HepG2 (cell line): Measurements from ENCODE around the gene GATM. TPM values are rescaled to one million over a fixed set of nuclear protein-coding genes. Genes with fewer than 3 reads are reported as not detected.
A peak's percentile ranks its signal among the peaks of the same experiment; 100 is the strongest.

Experiments used
- ATAC-seq: fragments of 200-7000 bp; cut with Tn5 transposase; 3 replicates; pipeline ENCODE4 v1.9.1; 2020; ENCODE audit warnings: mild to moderate bottlenecking, moderate library complexity
- BruUV-seq: library from RNA; stranded (reverse); fragments of 400-500 nt; replicated peaks from 2 replicates; lab custom pipeline; 2021; lab: Mats Ljungman, UMichigan
- CTCF ChIA-PET: fragments of 300-600 bp; formaldehyde crosslinking; extraction: SDS; loops from one replicate; lab custom pipeline; 2021; ENCODE audit warnings: low total read pairs, inconsistent platforms, low intra/inter-chr PET ratio; lab: Yijun Ruan, JAX
- POLR2A ChIA-PET: fragments of 350-600 bp; sonication (Branson Sonifier 250); formaldehyde crosslinking; loops from one replicate; lab custom pipeline; 2020; ENCODE audit warnings: antibody characterized with exemption, inconsistent platforms; lab: Yijun Ruan, JAX
- DNase-seq: peaks from one replicate; pipeline ENCODE4 v3.0.0-alpha.2; 2015; ENCODE audit warnings: low spot score
- FAIRE-seq: peaks from 3 replicates; lab custom pipeline; 2011; peaks lifted over from hg19 to GRCh38; lab: Jason Lieb, UNC
- H2AFZ ChIP-seq: one replicate; pipeline ENCODE4 v1.6.1; 2011; ENCODE audit warnings: low read length, inconsistent platforms
- H3K27ac ChIP-seq: fragments of 300-600 bp; 3 replicates; pipeline ENCODE4 v1.8.0; 2011; ENCODE audit warnings: mixed run types, mild to moderate bottlenecking, mixed read lengths, low read length, inconsistent platforms; ENCODE audit not compliant: insufficient read depth; ENCODE audit errors: extremely low read length
- H3K27me3 ChIP-seq, 2 experiments: fragments of 200-600 bp in 1 of 2; 2 replicates in 1 of 2; 3 replicates in 1 of 2; pipeline versions ENCODE4 v1.6.0 to v1.8.0; 2011; ENCODE audit warnings: low read length in 2 of 2, mild to moderate bottlenecking in 2 of 2, moderate library complexity in 2 of 2, inconsistent platforms in 1 of 2; ENCODE audit not compliant: insufficient read depth in 2 of 2, control insufficient read depth in 1 of 2
- H3K36me3 ChIP-seq, 2 experiments: fragments of 200-600 bp in 1 of 2; replicated peaks in 1 of 2; 2 replicates in 1 of 2; 3 replicates in 1 of 2; pipeline versions ENCODE4 v1.5.1 to v1.8.0; 2011; ENCODE audit warnings: low read length in 2 of 2, inconsistent platforms in 1 of 2; ENCODE audit not compliant: insufficient read depth in 2 of 2, control insufficient read depth in 1 of 2
- H3K4me1 ChIP-seq: 2 replicates; pipeline ENCODE4 v1.5.1; 2012; ENCODE audit warnings: low read length, inconsistent platforms; ENCODE audit not compliant: insufficient read depth
- H3K4me2 ChIP-seq: 2 replicates; pipeline ENCODE4 v1.6.0; 2011; ENCODE audit warnings: low read depth, low read length, inconsistent platforms
- H3K4me3 ChIP-seq, 3 experiments: fragments of 200-600 bp in 1 of 3; sonication (generic), shearing (Covaris generic) in 1 of 3; replicated peaks in 1 of 3; 2 replicates each; pipeline ENCODE4 v1.5.1; 2011 to 2016; ENCODE audit warnings: low read length in 3 of 3, inconsistent platforms in 2 of 3, low read depth in 2 of 3, mild to moderate bottlenecking in 2 of 3, control low read depth in 1 of 3, mixed read lengths in 1 of 3; ENCODE audit not compliant: insufficient read depth in 1 of 3
- H3K79me2 ChIP-seq: one replicate; pipeline ENCODE4 v1.6.1; 2011; ENCODE audit warnings: low read length, inconsistent platforms; ENCODE audit not compliant: insufficient read depth
- H3K9ac ChIP-seq: 2 replicates; pipeline ENCODE4 v1.6.0; 2011; ENCODE audit warnings: mild to moderate bottlenecking, low read depth, low read length, inconsistent platforms; ENCODE audit not compliant: insufficient read depth
- H3K9me3 ChIP-seq: 2 replicates; pipeline ENCODE4 v1.5.1; 2012; ENCODE audit warnings: mild to moderate bottlenecking, low read length
- H4K20me1 ChIP-seq: 2 replicates; pipeline ENCODE4 v1.6.0; 2011; ENCODE audit warnings: inconsistent platforms, mild to moderate bottlenecking, low read length, moderate library complexity; ENCODE audit not compliant: insufficient read depth
- CEBPB ChIP-seq: IDR thresholded peaks from 2 replicates; pipeline ENCODE4 v1.6.1; 2011; ENCODE audit warnings: low read depth, low read length, improper control_type of control experiment, borderline replicate concordance
- EHMT2 ChIP-seq: fragments of 200-600 bp; sonication (generic); IDR thresholded peaks from 2 replicates; pipeline ENCODE4 v1.7.0; 2017; ENCODE audit warnings: antibody characterized with exemption, low read depth, low read length, borderline replicate concordance
- MIXL1 ChIP-seq: IDR thresholded peaks from 2 replicates; pipeline ENCODE4 v1.6.1; 2016
- PBX3 ChIP-seq: sonication (generic); formaldehyde crosslinking; IDR thresholded peaks from 2 replicates; pipeline ENCODE4 v1.8.1; 2023; ENCODE audit warnings: missing genetic modification reagents, inconsistent platforms, borderline replicate concordance
- PHF20 ChIP-seq: sonication (generic); formaldehyde crosslinking; IDR thresholded peaks from 2 replicates; pipeline ENCODE4 v1.5.0; 2020; ENCODE audit warnings: mild to moderate bottlenecking, missing genetic modification reagents
- RAD21 ChIP-seq: fragments of 450-650 bp; formaldehyde crosslinking; IDR thresholded peaks from 2 replicates; pipeline ENCODE4 v1.5.0; 2020; ENCODE audit warnings: mild to moderate bottlenecking
- SAP130 ChIP-seq: IDR thresholded peaks from 2 replicates; pipeline ENCODE4 v1.6.1; 2016; ENCODE audit warnings: low read depth
- SIN3A ChIP-seq: IDR thresholded peaks from 2 replicates; pipeline ENCODE4 v1.6.1; 2011; ENCODE audit warnings: low read depth, mild to moderate bottlenecking, control low read depth, low read length, borderline replicate concordance
- SMAD3 ChIP-seq: sonication (generic); formaldehyde crosslinking; IDR thresholded peaks from 2 replicates; pipeline ENCODE4 v1.4.0; 2020; ENCODE audit warnings: missing genetic modification reagents
- SOX6 ChIP-seq, 2 experiments: fragments of 450-650 bp in 1 of 2; sonication (generic) in 1 of 2; formaldehyde crosslinking in 1 of 2; IDR thresholded peaks; 2 replicates each; pipeline versions ENCODE4 v1.4.0 to v1.6.1; 2017 to 2020; ENCODE audit warnings: antibody characterized with exemption in 1 of 2, mild to moderate bottlenecking in 1 of 2, missing genetic modification reagents in 1 of 2
- SRSF9 ChIP-seq: fragments of 200-400 bp; formaldehyde crosslinking; IDR thresholded peaks from 2 replicates; pipeline ENCODE4 v1.6.1; 2018; ENCODE audit warnings: borderline replicate concordance, mild to moderate bottlenecking, low read depth, low read length; ENCODE audit not compliant: insufficient read depth, poor library complexity, severe bottlenecking
- ZGPAT ChIP-seq: IDR thresholded peaks from 2 replicates; pipeline ENCODE4 v1.6.1; 2016; ENCODE audit warnings: mild to moderate bottlenecking
- ZNF138 ChIP-seq: sonication (generic); formaldehyde crosslinking; IDR thresholded peaks from 2 replicates; pipeline ENCODE4 v1.5.0; 2020; ENCODE audit warnings: mild to moderate bottlenecking, low read depth, missing genetic modification reagents
- ZNF24 ChIP-seq: fragments of 450-650 bp; IDR thresholded peaks from 2 replicates; pipeline ENCODE4 v1.6.1; 2017; ENCODE audit warnings: antibody characterized with exemption, mild to moderate bottlenecking
- ZNF564 ChIP-seq: sonication (generic); formaldehyde crosslinking; IDR thresholded peaks from 2 replicates; pipeline ENCODE4 v1.8.1; 2023; ENCODE audit warnings: mild to moderate bottlenecking, missing genetic modification reagents
- ZNF644 ChIP-seq: IDR thresholded peaks from 2 replicates; pipeline ENCODE4 v1.6.1; 2016; ENCODE audit warnings: low read depth
- WGBS: methylation state at CpG from one replicate; pipeline ENCODE4 v1.1.6; 2017; ENCODE audit warnings: low lambda C conversion rate; 5-methylcytosine and 5-hydroxymethylcytosine counted together
- in situ Hi-C: cut with HindIII; loops from 2 replicates; pipeline ENCODE4 v1.10.0; 2017; ENCODE audit warnings: low pct_unique_long_range_greater_than_20kb; ENCODE audit not compliant: extremely low pct_ligation_motif_present
- intact Hi-C: fragments of 100-400 bp; cut with micrococcal nuclease; formaldehyde crosslinking; loops from one replicate; pipeline ENCODE4 v1.10.0; 2022; ENCODE audit not compliant: unreplicated experiment
- polyA plus RNA-seq, 8 experiments: library from polyadenylated mRNA; depleted of rRNA in 3 of 8; stranded (reverse) in 7 of 8; unstranded in 1 of 8; fragments of >200 nt; fragmentation: Illumina TruSeq in 4 of 8; extraction: Trizol in 4 of 8; gene quantifications; 2 replicates each; pipeline versions ENCODE4 v1.2.1 to v1.2.3, GENCODE V29; 2011 to 2016; ENCODE audit warnings: low read depth in 4 of 8, missing spikeins in 1 of 8, mixed read lengths in 1 of 8; ENCODE audit not compliant: insufficient read depth in 1 of 8
- total RNA-seq, 5 experiments: library from RNA; depleted of rRNA; stranded (reverse); fragments of >200 nt; fragmentation: Illumina TruSeq; extraction: Trizol; gene quantifications; 2 replicates each; pipeline ENCODE4 v1.2.3, GENCODE V29; 2016; ENCODE audit warnings: low read depth in 1 of 5
- TF ChIP-seq, protein P1 (sequence below): IDR thresholded peaks from 2 replicates; pipeline ENCODE4 v1.6.1; 2012; ENCODE audit warnings: low read depth, low read length, improper control_type of control experiment

The GATM gene
- total and polyA plus RNA-seq, 2 of the 13 experiments (the other 11 are each of a cell fraction or from before 2014, with no cell fraction given), result 2.1 to 16.8 TPM

DNA sequence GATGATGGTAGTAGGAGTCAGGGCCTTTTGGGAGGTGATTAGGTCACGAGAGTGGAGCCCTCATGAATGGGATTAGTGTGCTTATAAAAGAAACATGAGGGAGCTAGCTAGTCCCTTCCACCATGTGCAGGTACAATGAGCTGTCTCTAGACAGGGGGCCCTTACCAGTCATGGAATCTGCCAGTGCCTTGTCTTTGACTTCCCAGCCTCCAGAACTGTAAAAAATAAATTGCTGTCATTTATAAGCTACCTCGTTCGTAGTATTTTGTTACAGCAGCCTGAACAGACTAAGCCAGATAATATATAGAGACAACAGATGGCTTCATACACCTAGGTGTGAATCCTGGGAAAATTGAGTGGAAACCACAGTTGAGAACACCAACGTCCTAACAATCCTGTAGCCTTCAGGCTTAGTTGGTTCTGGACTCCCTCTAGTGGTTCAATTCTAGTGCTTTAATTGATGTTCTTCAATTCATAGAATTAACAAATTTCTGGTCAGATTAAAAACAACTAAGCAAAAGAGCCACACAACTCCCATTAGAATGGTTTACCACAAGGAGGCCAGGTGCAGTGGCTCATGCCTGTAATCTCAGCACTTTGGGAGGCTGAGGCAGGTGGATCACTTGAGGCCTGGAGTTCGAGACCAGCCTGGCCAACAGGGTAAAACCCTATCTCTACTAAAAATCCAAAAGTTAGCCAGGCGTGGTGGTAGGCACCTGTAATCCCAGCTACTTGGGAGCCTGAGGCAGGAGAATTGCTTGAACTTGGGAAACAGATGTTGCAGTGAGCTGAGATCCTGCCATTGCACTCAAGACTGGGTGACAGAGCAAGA lies 21.3 kb upstream of the GATM start:
- H3K9me3 ChIP-seq, result no peaks in the 10 kb centered on the region
- no peak overlapping the region for H3K27ac ChIP-seq
- no peaks in the 10 kb centered on the region; a peak in 1 of 5 replicates for H3K27me3 ChIP-seq
- intact Hi-C loops (loop anchor here (1.0 to 5.0 kb wide), 3 partner anchors 92 to 237 kb away; no protein-coding TSS in a partner anchor), in situ Hi-C loops (loop anchor here (5.0 to 10.0 kb wide), 4 partner anchors 92 to 237 kb away; partner anchors contain the start of gene BLOC1S6)
- H3K36me3 ChIP-seq, result no peaks in the 10 kb centered on the region
- H3K4me1 ChIP-seq, result peaks cover 43% of the 10 kb centered on the region
- DNase-seq (peak; percentile 65), FAIRE-seq (peak; percentile 85), ATAC-seq (no peak)
- no peak overlapping the region for H3K4me2 ChIP-seq
- CTCF ChIA-PET, result interaction anchor here (1.7 to 2.1 kb wide), 3 partner anchors 92 to 195 kb away, joined by 5 to 23 read pairs (median 9); no protein-coding TSS in a partner anchor
- no peak overlapping the region for H3K9ac ChIP-seq
- no peak overlapping the region for H3K4me3 ChIP-seq
- no peak overlapping the region for H2AFZ ChIP-seq
- BruUV-seq, result no TSS peak
- peaks cover 56% of the 10 kb centered on the region for H3K79me2 ChIP-seq
- 73% methylated on average over 6 of the region's 6 CpGs for WGBS
- POLR2A ChIA-PET, result no interaction called here
- H4K20me1 ChIP-seq, result peaks cover 10% of the 10 kb centered on the region
- no peak for TF ChIP-seq PBX3 (CRISPR knock-in tag)
- no peak for TF ChIP-seq SRSF9
- TF ChIP-seq SOX6 (IDR thresholded peaks at IDR 0.05), result no peak
- TF ChIP-seq SOX6 (CRISPR knock-in tag; IDR thresholded peaks at IDR 0.05), result no peak
- TF ChIP-seq ZNF138 (CRISPR knock-in tag), result no peak
- peak; percentile 70 for TF ChIP-seq RAD21
- no peak for TF ChIP-seq CEBPB
- peak; percentile 95; the same call in 1 of the 2 replicates for TF ChIP-seq ZNF564 (CRISPR knock-in tag)
- no peak for TF ChIP-seq ZNF24
- TF ChIP-seq EHMT2, result no peak
- TF ChIP-seq SMAD3 (CRISPR knock-in tag), result peak; percentile 61; the same call in 1 of the 2 replicates
- TF ChIP-seq, protein P1, sequence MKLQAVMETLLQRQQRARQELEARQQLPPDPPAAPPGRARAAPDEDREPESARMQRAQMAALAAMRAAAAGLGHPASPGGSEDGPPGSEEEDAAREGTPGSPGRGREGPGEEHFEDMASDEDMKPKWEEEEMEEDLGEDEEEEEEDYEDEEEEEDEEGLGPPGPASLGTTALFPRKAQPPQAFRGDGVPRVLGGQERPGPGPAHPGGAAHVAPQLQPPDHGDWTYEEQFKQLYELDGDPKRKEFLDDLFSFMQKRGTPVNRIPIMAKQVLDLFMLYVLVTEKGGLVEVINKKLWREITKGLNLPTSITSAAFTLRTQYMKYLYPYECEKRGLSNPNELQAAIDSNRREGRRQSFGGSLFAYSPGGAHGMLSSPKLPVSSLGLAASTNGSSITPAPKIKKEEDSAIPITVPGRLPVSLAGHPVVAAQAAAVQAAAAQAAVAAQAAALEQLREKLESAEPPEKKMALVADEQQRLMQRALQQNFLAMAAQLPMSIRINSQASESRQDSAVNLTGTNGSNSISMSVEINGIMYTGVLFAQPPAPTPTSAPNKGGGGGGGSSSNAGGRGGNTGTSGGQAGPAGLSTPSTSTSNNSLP, result peak; percentile 86
- TF ChIP-seq SIN3A, result no peak
- 0 out of 2 replicates have a peak, but pooled peaks have one; percentile 14 for TF ChIP-seq ZNF644 (CRISPR knock-in tag)
- TF ChIP-seq SAP130 (CRISPR knock-in tag), result peak; percentile 22; the same call in 1 of the 2 replicates
- no peak for TF ChIP-seq PHF20 (CRISPR knock-in tag)
- TF ChIP-seq ZGPAT (CRISPR knock-in tag), result no peak
- TF ChIP-seq MIXL1, result 0 out of 2 replicates have a peak, but pooled peaks have one; percentile 57
